ENCODE results near the gene RNLS. TPM values are rescaled to one million over a fixed set of nuclear protein-coding genes. Genes with fewer than 3 reads are reported as not detected.

Gene RNLS
- 4.4 TPM for total RNA-seq (ENCODE audit: unreplicated experiment)
- long read RNA-seq = 0 reads

GRCh38 chr10:88582806-88583583 lies at the start of gene RNLS:
RNLS (minus strand) TSS chr10:88583318.
- Mint-ChIP-seq H3K36me3 (ENCODE audit: unreplicated experiment) (no peaks in the 10 kb centered on the region), H3K27me3 (ENCODE audit: unreplicated experiment) (no peaks in the 10 kb centered on the region), H3K4me3 (ENCODE audit: unreplicated experiment) (peak within 1 kb of the TSS; percentile 92), H3K4me1 (ENCODE audit: low read depth, unreplicated experiment) (peaks cover 4% of the 10 kb centered on the region), H3K9me3 (ENCODE audit: unreplicated experiment) (peaks cover 2% of the 10 kb centered on the region), H3K27ac (ENCODE audit: unreplicated experiment) (peak within 1 kb of the TSS; percentile 87)
- TF ChIP-seq, protein P1, sequence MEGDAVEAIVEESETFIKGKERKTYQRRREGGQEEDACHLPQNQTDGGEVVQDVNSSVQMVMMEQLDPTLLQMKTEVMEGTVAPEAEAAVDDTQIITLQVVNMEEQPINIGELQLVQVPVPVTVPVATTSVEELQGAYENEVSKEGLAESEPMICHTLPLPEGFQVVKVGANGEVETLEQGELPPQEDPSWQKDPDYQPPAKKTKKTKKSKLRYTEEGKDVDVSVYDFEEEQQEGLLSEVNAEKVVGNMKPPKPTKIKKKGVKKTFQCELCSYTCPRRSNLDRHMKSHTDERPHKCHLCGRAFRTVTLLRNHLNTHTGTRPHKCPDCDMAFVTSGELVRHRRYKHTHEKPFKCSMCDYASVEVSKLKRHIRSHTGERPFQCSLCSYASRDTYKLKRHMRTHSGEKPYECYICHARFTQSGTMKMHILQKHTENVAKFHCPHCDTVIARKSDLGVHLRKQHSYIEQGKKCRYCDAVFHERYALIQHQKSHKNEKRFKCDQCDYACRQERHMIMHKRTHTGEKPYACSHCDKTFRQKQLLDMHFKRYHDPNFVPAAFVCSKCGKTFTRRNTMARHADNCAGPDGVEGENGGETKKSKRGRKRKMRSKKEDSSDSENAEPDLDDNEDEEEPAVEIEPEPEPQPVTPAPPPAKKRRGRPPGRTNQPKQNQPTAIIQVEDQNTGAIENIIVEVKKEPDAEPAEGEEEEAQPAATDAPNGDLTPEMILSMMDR (IDR thresholded peaks at IDR 0.05; ENCODE audit: partially characterized antibody, unreplicated experiment) = peak; percentile 95
- peak; percentile 78 for DNase-seq

DNA sequence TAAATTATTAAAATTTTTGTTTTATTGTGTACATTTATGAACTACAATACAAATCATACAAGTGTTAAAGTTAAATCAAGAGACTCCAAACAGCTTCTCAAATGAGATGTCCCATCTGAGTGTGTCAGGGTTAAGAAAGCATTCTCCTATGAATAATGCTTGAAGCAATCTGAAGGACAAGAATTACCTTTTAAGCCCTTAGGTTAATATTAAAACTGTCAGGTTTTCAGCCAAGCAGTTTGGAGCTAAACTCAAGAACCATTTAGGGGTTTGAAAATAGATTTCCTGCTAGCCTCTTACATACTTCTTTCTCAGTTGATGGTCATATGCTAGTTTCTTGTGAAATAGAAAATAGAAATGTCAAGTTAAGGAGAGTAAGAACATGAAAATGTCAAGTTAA lies 41.7 kb upstream of the RNLS start:
- Mint-ChIP-seq H3K27me3 (ENCODE audit: unreplicated experiment) (no peaks in the 10 kb centered on the region), H3K36me3 (ENCODE audit: unreplicated experiment) (no peaks in the 10 kb centered on the region), H3K27ac (ENCODE audit: unreplicated experiment) (no peak overlapping the region), H3K4me3 (ENCODE audit: unreplicated experiment) (no peak overlapping the region), H3K9me3 (ENCODE audit: unreplicated experiment) (peaks cover 2% of the 10 kb centered on the region), H3K4me1 (ENCODE audit: low read depth, unreplicated experiment) (no peaks in the 10 kb centered on the region)
- TF ChIP-seq, protein P1 (IDR thresholded peaks at IDR 0.05; ENCODE audit: partially characterized antibody, unreplicated experiment) = no peak
- no peak for DNase-seq

DNA sequence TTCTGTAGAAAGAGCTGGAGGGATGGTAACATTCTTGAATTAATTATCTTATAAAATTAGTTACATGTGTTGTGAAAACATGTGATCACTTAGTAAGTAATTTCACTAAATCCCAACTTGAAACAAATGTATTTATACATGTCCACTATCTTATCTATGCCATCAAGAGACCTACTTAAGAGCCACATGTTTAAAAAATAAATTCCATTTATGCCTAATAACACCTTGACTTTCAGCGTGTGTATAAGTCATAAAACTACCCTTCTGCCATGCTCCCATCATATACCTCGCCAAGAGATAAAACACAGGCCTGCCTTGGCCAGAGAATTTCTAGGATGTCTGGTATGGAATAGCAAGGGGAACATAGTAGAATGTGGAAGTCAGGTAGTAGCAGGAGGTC lies 40.7 kb upstream of the RNLS start:
- Mint-ChIP-seq H3K4me1 (ENCODE audit: low read depth, unreplicated experiment) (no peaks in the 10 kb centered on the region), H3K4me3 (ENCODE audit: unreplicated experiment) (no peak overlapping the region), H3K9me3 (ENCODE audit: unreplicated experiment) (peaks cover 2% of the 10 kb centered on the region), H3K27me3 (ENCODE audit: unreplicated experiment) (no peaks in the 10 kb centered on the region), H3K36me3 (ENCODE audit: unreplicated experiment) (no peaks in the 10 kb centered on the region), H3K27ac (ENCODE audit: unreplicated experiment) (no peak overlapping the region)
- TF ChIP-seq, protein P1 (IDR thresholded peaks at IDR 0.05; ENCODE audit: partially characterized antibody, unreplicated experiment) = no peak
- no peak for DNase-seq

- Mint-ChIP-seq H3K4me3 (ENCODE audit: unreplicated experiment) (no peak overlapping the region), H3K27me3 (ENCODE audit: unreplicated experiment) (no peaks in the 10 kb centered on the region), H3K4me1 (ENCODE audit: low read depth, unreplicated experiment) (no peaks in the 10 kb centered on the region), H3K36me3 (ENCODE audit: unreplicated experiment) (no peaks in the 10 kb centered on the region), H3K27ac (ENCODE audit: unreplicated experiment) (no peak overlapping the region), H3K9me3 (ENCODE audit: unreplicated experiment) (no peaks in the 10 kb centered on the region)
- no peak for DNase-seq
- TF ChIP-seq, protein P1 (IDR thresholded peaks at IDR 0.05; ENCODE audit: partially characterized antibody, unreplicated experiment) = no peak
Measured at GRCh38 chr10:88620441-88620840, 37.3 kb upstream of the RNLS start.

- no peak for DNase-seq
- H3K9me3 Mint-ChIP-seq (ENCODE audit: unreplicated experiment) = no peaks in the 10 kb centered on the region
- H3K27me3 Mint-ChIP-seq (ENCODE audit: unreplicated experiment) = no peaks in the 10 kb centered on the region
- no peaks in the 10 kb centered on the region for H3K36me3 Mint-ChIP-seq (ENCODE audit: unreplicated experiment)
- no peak overlapping the region for H3K27ac Mint-ChIP-seq (ENCODE audit: unreplicated experiment)
- H3K4me3 Mint-ChIP-seq (ENCODE audit: unreplicated experiment) = no peak overlapping the region
- no peaks in the 10 kb centered on the region for H3K4me1 Mint-ChIP-seq (ENCODE audit: low read depth, unreplicated experiment)
- TF ChIP-seq, protein P1 (IDR thresholded peaks at IDR 0.05; ENCODE audit: partially characterized antibody, unreplicated experiment) = no peak
Measured at GRCh38 chr10:88618496-88618895, 35.4 kb upstream of the RNLS start.
